HG03039 (cell line): ENCODE results near the gene TMEM74B.

ENCODE experiments used
- ATAC-seq: cut with Tn5 transposase; IDR thresholded peaks from one replicate; pipeline ENCODE4 v1.9.1; 2021; ENCODE audit warnings: mild to moderate bottlenecking, moderate library complexity; ENCODE audit not compliant: unreplicated experiment

The TMEM74B gene

DNA sequence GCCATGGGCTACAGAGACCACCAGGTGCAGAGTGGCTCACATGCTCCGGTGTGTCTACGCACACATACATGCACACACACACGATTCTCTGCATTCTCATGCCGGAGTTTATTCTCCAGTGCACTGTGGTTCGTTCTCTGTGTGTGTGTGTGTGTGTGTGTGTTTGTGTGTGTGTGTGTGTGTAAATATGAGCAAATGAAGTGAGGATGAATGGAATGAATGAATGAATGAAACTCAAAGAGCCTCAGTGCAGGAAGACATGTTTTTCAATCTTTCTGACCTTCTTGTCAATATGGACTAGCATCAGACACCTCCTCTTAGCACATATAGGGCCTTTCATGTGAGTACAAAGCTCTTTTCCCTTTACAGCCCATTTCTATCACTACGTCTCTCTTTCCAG, 1.6 kb downstream of the TMEM74B start:
- no peak for ATAC-seq

DNA sequence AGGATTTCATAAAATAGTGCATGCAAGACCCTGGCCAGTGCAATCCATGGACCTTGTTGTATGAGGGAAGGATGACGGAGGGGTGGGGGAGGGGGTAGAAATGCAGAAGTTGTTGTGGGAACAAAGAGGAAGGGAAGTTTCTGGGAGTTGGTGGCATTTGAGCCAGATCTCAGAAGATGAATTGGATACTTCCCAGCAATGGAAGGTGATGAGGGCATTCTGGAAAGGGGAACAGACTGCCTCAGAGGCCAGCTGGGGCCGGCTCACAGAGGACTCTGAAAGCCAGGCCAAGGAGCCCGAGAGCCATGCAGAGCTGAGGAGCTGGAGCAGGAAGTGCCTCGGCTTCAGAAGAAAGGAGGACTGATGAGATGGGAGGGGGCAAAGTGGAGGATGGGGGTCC, 2.7 kb downstream of the TMEM74B start:
- ATAC-seq = no peak

DNA sequence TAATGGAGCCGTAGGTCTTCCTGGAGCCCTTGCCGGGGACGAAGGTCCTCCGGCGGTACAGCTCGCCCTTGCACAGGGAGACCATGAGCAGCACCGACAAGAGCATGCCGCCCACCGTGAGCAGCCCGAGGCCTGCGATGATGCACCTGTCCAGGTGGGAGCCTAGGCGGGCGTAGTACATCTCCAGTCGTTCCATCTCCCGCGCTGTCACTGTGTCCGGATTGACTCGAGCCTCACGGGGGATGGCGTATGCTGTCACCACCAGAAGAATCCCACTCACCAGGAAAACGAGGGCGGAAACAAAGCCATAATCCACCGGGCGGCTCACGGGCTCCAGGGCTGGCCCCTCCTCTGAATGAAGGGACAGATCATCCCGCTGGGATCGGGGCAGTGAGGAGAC, 3.8 kb downstream of the TMEM74B start:
- ATAC-seq = no peak

DNA sequence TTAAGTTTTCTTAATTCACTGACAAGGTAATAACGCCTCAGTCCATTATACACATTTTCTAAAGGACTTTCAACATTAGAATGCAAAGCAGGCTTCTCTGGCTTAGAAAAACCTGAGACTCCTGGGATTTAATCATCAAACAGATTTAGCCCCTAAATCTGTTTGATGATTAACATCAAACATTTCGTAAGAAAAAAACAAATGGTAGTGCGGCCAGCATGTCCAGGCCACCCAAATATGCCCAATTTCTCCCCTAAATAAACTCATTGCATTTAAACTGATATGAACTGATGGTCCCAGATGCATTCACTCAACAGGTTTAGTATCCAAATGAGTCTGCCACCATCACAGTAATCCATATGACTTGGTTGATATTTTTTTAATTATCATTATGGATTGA, 6.2 kb downstream of the TMEM74B start:
- ATAC-seq = no peak

DNA sequence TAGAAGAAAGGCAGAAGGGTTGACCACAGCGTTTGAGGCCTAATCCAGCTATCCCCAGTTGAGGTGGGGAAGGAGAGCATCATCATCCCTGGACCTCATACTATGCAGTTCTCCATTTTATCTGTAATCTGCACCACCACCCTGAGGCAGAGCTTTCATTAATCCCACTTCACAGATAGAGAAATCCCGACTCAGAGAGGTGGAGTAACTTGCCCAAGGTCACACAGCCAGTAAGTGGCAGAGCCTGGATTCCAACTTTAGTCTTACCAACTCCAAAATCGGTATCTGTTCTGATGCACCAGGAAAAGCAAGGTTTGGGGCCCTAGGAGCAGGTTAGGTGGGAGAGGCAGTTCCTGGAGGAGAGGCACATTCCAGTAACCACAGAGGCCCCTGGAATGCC, 6.7 kb downstream of the TMEM74B start:
- ATAC-seq = no peak

DNA sequence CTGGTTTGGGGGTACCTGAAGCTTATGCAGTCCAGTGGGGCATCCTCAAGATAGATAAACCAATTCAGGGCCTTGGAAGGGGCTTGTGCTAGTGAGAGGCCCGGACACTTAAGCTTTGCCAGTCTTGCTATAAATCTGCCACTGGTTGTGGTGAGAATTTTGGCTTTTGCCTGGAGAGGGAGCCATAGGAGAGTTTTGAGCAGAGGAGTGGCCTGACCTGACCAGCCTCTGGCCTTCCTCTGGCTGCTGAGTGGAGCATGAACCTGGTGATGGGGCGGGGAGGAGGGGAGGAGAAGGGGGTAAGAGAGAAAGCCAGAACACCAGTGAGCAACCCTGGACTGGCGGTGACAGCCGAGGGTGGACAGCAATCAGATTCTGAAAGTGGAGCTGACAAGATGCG, 7.1 kb downstream of the TMEM74B start:
- ATAC-seq = no peak

DNA sequence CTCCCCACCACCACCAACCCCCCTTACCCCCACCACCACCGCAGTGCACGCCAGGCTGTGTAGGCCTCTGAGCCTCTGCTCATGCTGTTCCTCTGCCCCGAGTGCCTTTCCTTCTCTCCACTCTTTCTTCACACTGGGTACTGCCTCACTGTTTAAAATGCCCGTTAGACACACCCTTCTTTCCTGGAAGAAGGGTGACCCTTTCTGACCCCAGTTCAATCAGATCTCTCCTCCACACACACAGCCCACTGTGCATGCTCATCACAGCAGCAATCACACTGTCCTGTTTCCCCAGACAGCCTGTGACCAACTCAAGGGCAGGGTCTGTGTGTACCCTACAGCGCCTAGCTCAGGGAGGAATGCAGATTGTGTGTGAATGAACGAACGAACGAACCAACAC, 10.0 kb downstream of the TMEM74B start:
- ATAC-seq = no peak

DNA sequence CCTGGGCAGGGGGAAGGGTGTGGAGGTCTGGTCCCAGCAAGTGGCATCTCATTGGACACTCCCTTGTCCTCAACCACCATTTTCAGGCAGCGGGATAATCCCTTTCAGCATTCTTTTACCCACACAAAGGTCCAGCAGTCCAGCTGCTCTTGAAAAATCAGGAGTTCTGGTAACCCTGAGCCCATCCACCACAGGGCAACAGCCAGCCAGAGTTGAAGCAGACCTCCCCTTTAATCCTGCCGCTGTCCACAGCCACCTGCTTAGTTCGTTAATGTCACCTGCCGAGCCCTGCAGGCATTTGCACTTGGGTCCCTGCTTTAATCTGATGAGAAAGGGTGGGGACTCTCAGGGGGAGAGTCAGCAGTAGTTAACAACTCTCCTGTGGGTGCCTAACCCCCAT, 11.1 kb downstream of the TMEM74B start:
- ATAC-seq = no peak

DNA sequence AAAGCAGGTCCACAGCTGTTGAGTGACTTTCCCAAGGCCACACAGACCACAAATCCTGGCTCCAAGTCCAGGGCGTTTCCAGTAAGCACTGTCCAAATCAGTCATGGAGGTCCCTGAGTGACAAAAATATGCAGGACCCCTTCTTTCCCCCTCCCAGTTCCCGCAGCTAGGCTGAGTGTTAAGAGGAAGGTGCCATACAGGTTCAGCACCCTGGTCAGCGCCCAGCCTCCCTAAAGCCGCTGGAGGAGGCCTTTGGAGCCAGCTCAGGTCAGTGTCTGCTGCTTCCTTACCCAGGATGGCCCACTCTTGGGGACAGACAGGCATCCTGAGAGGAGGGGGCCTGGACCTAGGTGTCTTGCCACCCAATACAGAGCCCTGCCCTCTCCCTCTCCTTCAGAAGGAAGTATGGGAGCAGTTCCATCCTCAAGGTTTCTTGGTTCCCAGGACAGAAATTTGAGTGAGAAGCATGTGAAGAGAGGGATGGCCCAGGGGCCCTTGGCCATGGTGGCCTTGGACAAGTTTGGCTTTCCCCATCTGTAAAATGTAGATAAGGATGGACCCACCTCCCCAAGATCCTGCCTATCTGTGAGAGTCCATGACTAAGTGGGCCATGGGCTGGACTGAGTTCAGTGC, 13.2 kb downstream of the TMEM74B start:
- ATAC-seq = no peak

DNA sequence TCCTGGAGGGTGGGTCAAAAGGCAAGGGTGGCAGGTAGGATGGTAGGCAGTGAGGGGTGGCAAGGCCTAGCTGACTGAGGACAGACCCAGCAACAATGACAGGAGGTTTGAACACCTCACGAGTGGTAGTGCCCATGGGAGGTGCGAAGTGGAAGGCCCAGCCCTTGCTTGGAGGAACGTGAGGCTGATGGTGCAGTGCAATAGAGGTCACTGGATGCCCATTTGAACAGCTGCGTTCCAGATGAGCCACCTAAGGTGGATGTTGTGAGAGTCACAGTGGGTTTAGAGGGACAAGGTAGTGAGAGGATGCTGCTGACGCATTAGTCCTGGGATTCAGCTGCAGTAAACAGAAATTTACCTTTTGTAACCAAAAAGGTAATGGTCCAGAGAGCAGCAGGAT, 15.6 kb downstream of the TMEM74B start:
- ATAC-seq = no peak

DNA sequence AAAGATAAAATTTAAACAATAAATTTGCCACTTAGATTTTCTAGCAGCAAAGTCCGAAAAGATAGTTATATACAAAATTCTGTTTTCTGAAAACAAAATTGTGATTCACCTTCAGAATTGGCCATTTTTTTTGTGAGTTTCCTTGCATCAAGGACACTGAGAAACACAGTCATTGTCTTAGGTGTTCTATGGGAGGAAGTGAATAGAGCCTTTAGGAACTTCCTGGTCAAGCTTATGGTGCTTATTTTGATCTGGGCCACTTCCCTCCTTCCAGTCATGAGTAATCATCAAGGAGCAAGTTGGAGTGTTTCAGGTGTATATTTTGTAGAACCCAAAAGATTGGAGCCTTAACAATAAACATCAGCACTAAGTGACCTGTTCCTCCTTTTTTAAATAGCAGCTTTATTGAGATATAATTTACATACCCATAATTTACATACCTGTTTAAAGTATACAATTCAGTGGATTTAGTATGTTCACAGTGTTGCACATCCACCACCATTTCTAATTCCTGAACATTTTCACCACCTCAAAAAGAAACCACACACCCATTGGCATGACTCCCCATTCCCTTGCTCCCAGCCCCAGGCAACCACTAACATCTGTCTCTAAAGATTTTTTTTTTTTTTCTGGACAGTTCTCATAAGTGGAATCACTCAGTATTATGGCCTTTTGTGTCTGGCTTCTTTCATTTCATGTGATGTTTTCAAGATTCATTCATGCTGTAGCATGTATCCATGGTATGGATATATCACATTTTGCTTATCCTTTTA, 17.6 kb downstream of the TMEM74B start:
- no peak for ATAC-seq

DNA sequence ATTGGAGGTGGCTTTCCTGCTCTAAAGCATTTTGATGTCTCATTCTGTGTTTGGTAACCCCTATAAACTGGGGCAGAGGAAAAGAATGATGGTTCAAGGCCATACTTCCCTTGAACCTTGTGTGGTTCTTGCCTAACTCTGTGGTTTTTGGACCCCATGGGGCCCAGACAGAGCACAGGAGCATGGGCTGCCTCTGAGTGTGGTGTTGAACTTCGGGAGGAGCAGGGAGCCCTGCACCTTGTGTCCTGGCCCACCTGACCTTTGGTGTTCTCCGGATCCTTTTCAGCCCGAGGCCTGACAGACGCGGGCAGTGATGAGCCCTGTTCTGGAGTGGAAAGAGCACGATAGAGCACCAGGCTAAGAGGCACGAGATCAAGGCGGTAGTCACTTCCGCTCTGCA, 18.8 kb downstream of the TMEM74B start:
- no peak for ATAC-seq

DNA sequence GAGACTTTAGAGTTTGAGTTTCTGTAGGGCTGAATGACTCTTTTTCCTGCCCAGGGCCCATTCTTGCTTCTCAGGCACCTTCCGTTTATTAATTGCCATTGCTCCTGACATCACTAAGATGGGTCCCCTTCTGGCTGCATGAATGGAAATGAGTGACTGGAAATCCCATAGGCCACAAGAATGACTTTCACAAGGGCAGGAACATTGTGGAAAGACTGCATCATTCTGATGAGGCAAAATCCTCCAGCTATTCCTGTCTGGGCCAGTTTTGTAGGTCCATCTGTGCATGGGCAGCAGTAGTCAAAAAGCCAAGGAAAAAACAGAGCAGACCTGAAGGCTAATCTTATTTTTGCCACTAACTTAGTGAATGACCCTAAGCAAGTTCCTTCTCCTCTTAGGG, 19.3 kb downstream of the TMEM74B start:
- ATAC-seq = no peak

DNA sequence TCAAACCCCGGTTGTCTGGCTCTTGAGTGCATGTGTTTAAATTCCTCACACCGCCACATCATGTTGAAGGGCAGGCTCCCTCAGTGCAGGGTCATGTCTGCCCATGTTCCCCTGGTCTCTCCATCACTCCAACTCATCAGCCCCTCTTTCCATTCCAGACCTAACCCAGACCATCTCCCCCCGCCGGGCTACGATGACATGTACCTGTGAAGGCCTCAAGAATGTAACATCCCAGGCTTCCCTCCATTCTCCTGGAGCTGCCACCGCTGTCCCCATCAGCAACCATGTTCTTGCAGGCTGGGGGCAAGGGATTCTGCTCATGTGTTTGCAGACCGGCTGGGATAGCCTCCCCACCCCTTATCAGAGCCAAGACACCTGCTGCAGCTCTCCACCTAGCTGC, 19.9 kb downstream of the TMEM74B start:
- no peak for ATAC-seq

DNA sequence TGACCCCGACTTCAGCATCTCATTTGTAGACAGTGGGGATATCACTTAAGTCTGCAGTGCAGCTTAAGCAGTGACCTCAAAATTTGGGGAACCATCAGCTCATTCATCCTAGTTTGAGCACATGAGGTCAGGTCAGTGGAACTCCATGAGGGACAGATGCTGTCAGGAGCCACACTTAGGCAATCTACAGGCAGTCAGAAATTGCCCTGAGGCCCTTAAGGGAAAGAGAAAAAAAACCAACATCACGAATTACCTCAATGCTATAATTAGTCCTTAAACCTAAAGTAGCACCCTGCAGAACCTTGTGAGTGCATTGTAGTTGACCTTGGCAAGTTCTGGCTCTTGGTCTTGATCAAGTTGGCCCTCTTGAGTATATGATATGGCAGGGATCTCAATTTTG, 21.1 kb downstream of the TMEM74B start:
- ATAC-seq = no peak

DNA sequence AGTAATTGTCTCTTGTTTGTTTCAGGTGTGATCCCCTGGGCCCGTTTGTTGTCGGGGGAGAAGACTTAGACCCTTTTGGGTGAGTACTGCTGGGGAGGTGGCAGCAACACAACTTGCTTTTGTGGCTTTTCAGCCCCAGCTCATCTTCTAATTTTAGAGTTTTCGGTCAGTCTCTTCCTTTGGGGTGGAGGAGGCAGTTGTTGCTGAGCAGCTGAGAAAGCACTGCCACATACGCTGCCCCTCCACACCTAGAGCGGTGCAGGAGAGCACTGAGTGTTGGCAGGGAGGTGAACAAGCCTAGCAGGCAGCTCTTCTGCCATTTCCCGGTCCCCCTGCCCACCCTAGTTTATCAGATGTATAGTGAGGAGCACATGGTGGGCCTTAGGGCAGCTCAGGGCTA, 21.7 kb downstream of the TMEM74B start:
- no peak for ATAC-seq

DNA sequence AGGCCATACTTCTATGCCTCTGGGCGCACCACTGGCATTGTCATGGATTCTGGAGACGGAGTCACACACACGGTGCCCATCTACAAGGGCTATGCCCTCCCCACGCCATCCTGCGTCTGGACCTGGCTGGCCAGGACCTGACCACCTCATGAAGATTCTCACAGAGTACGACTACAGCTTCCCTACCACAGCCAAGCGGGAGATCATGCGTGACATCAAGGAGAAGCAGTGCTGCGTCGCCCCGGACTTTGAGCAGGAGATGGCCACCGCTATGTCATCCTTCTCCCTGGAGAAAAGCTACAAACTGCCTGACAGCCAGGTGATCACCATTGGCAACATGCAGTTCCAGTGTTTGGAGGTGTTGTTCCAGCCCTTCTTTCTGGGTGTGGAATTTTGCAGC, 23.8 kb downstream of the TMEM74B start:
- ATAC-seq = no peak

DNA sequence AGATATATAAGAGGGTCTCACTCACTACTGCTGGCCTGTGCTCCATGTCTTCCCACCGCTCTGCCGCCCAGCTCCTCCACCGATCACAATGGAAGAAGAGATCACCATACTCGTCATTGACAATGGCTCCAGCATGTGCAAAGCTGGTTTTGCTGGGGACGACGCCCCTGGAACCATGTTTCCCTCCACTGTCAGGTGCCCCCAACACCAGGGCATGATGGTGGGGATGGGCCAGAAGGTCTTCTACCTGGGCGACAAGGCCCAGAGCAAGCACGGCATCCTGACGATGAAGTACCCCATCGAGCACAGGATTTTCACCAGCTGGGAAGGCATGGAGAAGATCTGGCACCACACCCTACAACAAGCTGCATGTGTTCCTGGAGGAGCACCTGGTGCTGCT, 24.3 kb downstream of the TMEM74B start:
- no peak for ATAC-seq

DNA sequence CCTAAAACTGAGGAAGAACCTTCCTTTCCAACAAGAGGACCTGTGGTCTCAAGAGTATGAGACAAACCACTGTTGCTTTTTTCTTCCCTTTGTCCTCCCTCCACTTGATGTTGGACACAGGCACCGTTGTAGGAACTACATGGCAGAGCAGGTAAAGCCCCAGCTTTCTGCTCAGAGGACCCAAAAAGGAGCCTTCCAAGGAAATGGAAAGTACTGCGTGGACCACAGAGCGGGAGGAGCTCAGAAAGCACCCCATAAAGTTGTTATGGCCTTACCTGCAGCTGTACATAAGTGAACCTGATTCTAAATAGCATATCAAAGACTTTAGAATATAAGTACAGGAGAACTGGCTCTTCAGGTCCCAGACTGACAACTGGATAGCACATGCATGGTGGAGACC, 29.4 kb downstream of the TMEM74B start:
- ATAC-seq = no peak

DNA sequence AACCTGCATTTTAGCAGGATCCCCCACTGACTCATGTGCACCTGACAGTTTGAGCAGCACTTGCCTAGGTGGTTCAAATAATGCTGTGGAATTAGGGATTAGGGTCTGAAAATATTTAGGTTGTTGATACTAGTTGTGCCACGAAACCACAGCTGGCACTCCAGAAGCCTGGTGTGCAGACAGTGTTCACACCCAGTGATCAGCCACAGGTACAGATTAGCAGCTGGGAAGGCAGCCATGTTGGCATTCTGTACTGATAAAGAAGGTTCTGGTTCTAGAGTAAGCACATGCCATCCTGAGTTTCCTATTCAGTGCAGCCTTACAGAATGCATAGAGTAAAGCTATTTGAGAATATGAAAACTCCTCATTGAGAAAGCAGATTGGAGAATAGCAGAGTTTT, 30.1 kb downstream of the TMEM74B start:
- ATAC-seq = no peak

DNA sequence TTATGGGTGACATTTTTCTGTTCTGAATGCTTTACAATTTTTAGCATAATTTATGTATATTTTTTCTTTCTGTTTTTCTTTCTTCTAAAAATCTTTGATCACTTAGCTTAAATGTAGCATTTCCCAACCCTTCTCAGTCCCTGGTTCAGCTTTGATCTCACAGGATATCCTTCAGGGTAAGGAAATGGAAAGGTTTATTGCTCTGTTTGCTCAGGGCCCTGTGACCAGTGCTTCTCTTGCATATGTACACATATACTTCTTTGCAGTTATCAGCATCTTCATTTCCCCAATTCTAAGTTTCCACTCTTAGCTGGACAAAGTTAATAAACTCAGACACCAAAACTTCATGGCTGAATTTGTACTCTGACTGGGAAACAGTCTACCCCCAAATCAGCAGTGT, 30.6 kb downstream of the TMEM74B start:
- no peak for ATAC-seq

DNA sequence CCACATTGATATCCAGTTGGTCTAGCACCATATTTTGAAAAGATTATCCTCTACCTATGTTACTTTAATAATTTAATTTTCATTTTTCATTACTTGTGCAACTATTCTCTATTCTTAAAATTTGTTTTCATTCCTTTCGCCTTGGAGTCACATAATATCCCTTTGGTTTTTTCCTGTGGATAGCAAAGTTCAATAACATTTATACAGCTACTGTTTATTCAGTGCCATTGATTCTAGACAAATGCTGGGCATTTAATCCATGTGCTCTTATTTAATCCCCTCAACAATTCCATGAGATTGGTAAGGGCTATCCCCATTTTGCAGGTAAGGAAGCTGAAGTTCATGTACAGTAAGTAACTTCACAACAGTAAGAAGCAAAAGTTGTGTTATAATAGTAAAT, 33.8 kb downstream of the TMEM74B start:
- ATAC-seq = no peak

DNA sequence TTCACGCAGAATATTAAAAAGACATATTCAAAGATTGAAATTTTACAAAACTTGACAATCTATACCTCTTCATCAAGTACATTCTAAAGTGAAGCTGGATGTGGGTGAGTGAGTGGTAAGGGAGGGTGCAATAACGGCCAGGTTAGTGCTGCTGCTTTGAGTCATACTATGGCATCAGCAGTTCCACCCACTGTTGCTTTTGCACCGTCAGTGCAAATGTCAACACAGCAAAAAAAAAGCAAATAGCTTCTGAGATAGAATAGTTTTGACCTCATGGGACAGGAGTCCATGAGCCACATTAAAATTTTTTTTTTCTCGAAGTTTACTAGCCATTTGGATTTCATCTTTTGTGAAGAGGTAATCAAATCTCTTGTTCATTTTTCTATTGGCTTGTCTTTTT, 34.6 kb downstream of the TMEM74B start:
- no peak for ATAC-seq
